GM21360 (cell line): ENCODE data around the gene SCGB1C1.
A peak's percentile ranks its signal among the peaks of the same experiment; 100 is the strongest.
"Not testable (repeated sequence)": the region's sequence is repeated elsewhere in the genome, so short reads cannot be mapped to it uniquely, and the experiment has no call there.

Experiments
- ATAC-seq: cut with Tn5 transposase; IDR thresholded peaks from one replicate; pipeline ENCODE4 v1.9.1; 2021; ENCODE audit warnings: mild to moderate bottlenecking, moderate library complexity; ENCODE audit not compliant: unreplicated experiment

Gene SCGB1C1

GRCh38 chr11:192674-193128, at the start of gene SCGB1C1:
SCGB1C1 (plus strand) TSS chr11:193078; CDS start chr11:193100, 22 bp downstream.
- not testable (repeated sequence) for ATAC-seq

GRCh38 chr11:180242-180641, 12.6 kb upstream of the SCGB1C1 start:
- ATAC-seq: not testable (repeated sequence)

GRCh38 chr11:189200-189783, 3.6 kb upstream of the SCGB1C1 start:
- peak; percentile 16 for ATAC-seq

GRCh38 chr11:189843-190311, 3.0 kb upstream of the SCGB1C1 start:
- peak; percentile 79 for ATAC-seq

- not testable (repeated sequence) for ATAC-seq
These were observed 2.3 kb upstream of the SCGB1C1 start for GRCh38 chr11:190546-190945.

GRCh38 chr11:191490-192478, 1.1 kb upstream of the SCGB1C1 start:
- not testable (repeated sequence) for ATAC-seq

- not testable (repeated sequence) for ATAC-seq
These were observed 603 bp downstream of the SCGB1C1 start for GRCh38 chr11:193481-193880.

- ATAC-seq: no peak
These were observed 4.2 kb downstream of the SCGB1C1 start for GRCh38 chr11:196786-197731.

GRCh38 chr11:197741-198235, 4.9 kb downstream of the SCGB1C1 start:
- no peak for ATAC-seq

GRCh38 chr11:198236-198806, 5.4 kb downstream of the SCGB1C1 start:
- ATAC-seq: no peak

GRCh38 chr11:199004-199581, 6.2 kb downstream of the SCGB1C1 start:
- no peak for ATAC-seq

GRCh38 chr11:199782-200181, 6.9 kb downstream of the SCGB1C1 start:
- ATAC-seq: no peak

GRCh38 chr11:200224-201003, 7.5 kb downstream of the SCGB1C1 start:
- ATAC-seq: no peak

- no peak for ATAC-seq
These were observed 9.1 kb downstream of the SCGB1C1 start for GRCh38 chr11:201966-202365.

GRCh38 chr11:202490-202889, 9.6 kb downstream of the SCGB1C1 start:
- no peak for ATAC-seq

- ATAC-seq: no peak
These were observed 10.4 kb downstream of the SCGB1C1 start for GRCh38 chr11:203056-203944.

GRCh38 chr11:203945-204586, 11.2 kb downstream of the SCGB1C1 start:
- ATAC-seq: no peak
